ENCODE data around the gene KANSL3.

- TF ChIP-seq POLR2A (IDR thresholded peaks at IDR 0.05), result no peak
- no peak for TF ChIP-seq CTCF (IDR thresholded peaks at IDR 0.05)
- no peak for TF ChIP-seq EP300 (IDR thresholded peaks at IDR 0.05)
These were observed 19.4 kb downstream of the KANSL3 start for GRCh38 chr2:96618596-96619283.
